Endothelial cell (in vitro differentiated cells): ENCODE data around the gene MACROD2. TPM values are rescaled to one million over a fixed set of nuclear protein-coding genes. Genes with fewer than 3 reads are reported as not detected.

Experiments
- DNase-seq: peaks from one replicate; pipeline ENCODE4 v3.0.0; 2021; ENCODE audit warnings: low spot score
- H3K27ac Mint-ChIP-seq: one replicate; pipeline ENCODE4 v1.8.0; 2021; ENCODE audit warnings: mixed read lengths, inconsistent platforms; ENCODE audit not compliant: unreplicated experiment
- H3K27me3 Mint-ChIP-seq: one replicate; pipeline ENCODE4 v1.8.0; 2021; ENCODE audit warnings: mild to moderate bottlenecking, moderate library complexity, mixed read lengths, inconsistent platforms; ENCODE audit not compliant: unreplicated experiment
- H3K36me3 Mint-ChIP-seq: one replicate; pipeline ENCODE4 v1.8.0; 2021; ENCODE audit warnings: mild to moderate bottlenecking, low read depth, mixed read lengths, inconsistent platforms; ENCODE audit not compliant: unreplicated experiment
- H3K4me1 Mint-ChIP-seq: one replicate; pipeline ENCODE4 v1.8.0; 2021; ENCODE audit warnings: mild to moderate bottlenecking, mixed read lengths, inconsistent platforms; ENCODE audit not compliant: unreplicated experiment
- H3K4me3 Mint-ChIP-seq: one replicate; pipeline ENCODE4 v1.8.0; 2021; ENCODE audit warnings: mild to moderate bottlenecking, mixed read lengths, inconsistent platforms; ENCODE audit not compliant: unreplicated experiment
- H3K9me3 Mint-ChIP-seq: one replicate; pipeline ENCODE4 v1.8.0; 2021; ENCODE audit warnings: mixed read lengths, inconsistent platforms; ENCODE audit not compliant: unreplicated experiment
- CTCF ChIP-seq: fragments of 200-600 bp; sonication (generic); IDR thresholded peaks from one replicate; pipeline ENCODE4 v1.5.0; 2021; ENCODE audit warnings: antibody characterized with exemption; ENCODE audit not compliant: unreplicated experiment
- total RNA-seq: library from RNA; stranded (reverse); fragmentation: NEBNext Ultra II Directional; extraction: Animal tissue kit (Norgen Biotek cat#: 25700); gene quantifications from one replicate; pipeline ENCODE4 v1.2.1, GENCODE V29; 2021; ENCODE audit not compliant: unreplicated experiment

MACROD2 gene
- total RNA-seq, 1 donor from 2014 or later, result 6.4 TPM

- no peak overlapping the region for H3K4me3 Mint-ChIP-seq
- no peaks in the 10 kb centered on the region for H3K4me1 Mint-ChIP-seq
- no peaks in the 10 kb centered on the region for H3K27me3 Mint-ChIP-seq
- H3K9me3 Mint-ChIP-seq, result no peaks in the 10 kb centered on the region
- H3K36me3 Mint-ChIP-seq, result no peaks in the 10 kb centered on the region
- no peak overlapping the region for H3K27ac Mint-ChIP-seq
- no peak for TF ChIP-seq CTCF
- DNase-seq, result no peak
Measured at GRCh38 chr20:14838663-14839628, 843.6 kb downstream of the MACROD2 start.

GRCh38 chr20:14845199-14846160 lies 850.2 kb downstream of the MACROD2 start:
- DNase-seq, result no peak
- Mint-ChIP-seq H3K27me3 (no peaks in the 10 kb centered on the region), H3K4me3 (no peak overlapping the region), H3K9me3 (no peaks in the 10 kb centered on the region), H3K27ac (no peak overlapping the region), H3K36me3 (no peaks in the 10 kb centered on the region), H3K4me1 (no peaks in the 10 kb centered on the region)
- TF ChIP-seq CTCF, result no peak

- TF ChIP-seq CTCF, result no peak
- H3K9me3 Mint-ChIP-seq, result no peaks in the 10 kb centered on the region
- no peak overlapping the region for H3K4me3 Mint-ChIP-seq
- no peaks in the 10 kb centered on the region for H3K36me3 Mint-ChIP-seq
- peaks cover 8% of the 10 kb centered on the region for H3K4me1 Mint-ChIP-seq
- no peak overlapping the region for H3K27ac Mint-ChIP-seq
- H3K27me3 Mint-ChIP-seq, result no peaks in the 10 kb centered on the region
- DNase-seq, result no peak
Measured at GRCh38 chr20:14848806-14849205, 853.5 kb downstream of the MACROD2 start.

- no peaks in the 10 kb centered on the region for H3K9me3 Mint-ChIP-seq
- no peak overlapping the region for H3K4me3 Mint-ChIP-seq
- no peak for DNase-seq
- H3K27me3 Mint-ChIP-seq, result no peaks in the 10 kb centered on the region
- H3K4me1 Mint-ChIP-seq, result peaks cover 8% of the 10 kb centered on the region
- no peaks in the 10 kb centered on the region for H3K36me3 Mint-ChIP-seq
- no peak overlapping the region for H3K27ac Mint-ChIP-seq
- TF ChIP-seq CTCF, result no peak
Measured at GRCh38 chr20:14853079-14853478, 857.8 kb downstream of the MACROD2 start.
